OCI-LY1 (cell line): Measurements from ENCODE around the gene EPB41.

Experiments used
- EZH2 ChIP-seq: fragments of 200-600 bp; sonication (generic), shearing (Covaris generic); IDR thresholded peaks from 2 replicates; pipeline ENCODE4 v1.8.0; 2017; ENCODE audit warnings: borderline replicate concordance, mixed run types, mild to moderate bottlenecking, antibody characterized with exemption, low read length, moderate library complexity, mixed read lengths
- TF ChIP-seq, protein P1 (sequence below): fragments of 200-600 bp; sonication (generic), shearing (Covaris generic); IDR thresholded peaks from 2 replicates; pipeline ENCODE4 v1.5.1; 2017; ENCODE audit warnings: mild to moderate bottlenecking, antibody characterized with exemption, low read length, moderate library complexity, mixed read lengths

DNA sequence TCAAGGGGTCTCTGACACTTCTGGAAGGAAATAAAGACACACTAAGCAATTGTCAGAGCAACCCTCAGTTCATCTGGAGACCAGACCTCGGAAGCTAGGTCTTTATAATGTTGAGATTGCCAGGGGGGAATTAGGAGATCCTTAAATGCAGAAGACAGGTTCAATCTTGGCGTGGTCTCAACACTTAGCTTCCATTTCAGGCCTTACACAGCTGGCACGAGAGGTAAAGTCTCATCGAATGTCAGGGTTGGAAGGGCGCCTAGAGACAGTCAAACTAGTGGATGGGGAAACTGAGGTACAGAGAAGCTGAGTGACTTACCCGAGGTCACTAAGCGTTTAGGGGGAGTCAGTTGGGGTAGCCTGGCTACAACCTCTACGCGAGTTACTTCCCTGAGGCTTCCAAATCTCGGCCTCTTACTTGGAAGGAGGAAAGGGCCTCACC is 562 bp upstream of the EPB41 start:
- TF ChIP-seq, protein P1, sequence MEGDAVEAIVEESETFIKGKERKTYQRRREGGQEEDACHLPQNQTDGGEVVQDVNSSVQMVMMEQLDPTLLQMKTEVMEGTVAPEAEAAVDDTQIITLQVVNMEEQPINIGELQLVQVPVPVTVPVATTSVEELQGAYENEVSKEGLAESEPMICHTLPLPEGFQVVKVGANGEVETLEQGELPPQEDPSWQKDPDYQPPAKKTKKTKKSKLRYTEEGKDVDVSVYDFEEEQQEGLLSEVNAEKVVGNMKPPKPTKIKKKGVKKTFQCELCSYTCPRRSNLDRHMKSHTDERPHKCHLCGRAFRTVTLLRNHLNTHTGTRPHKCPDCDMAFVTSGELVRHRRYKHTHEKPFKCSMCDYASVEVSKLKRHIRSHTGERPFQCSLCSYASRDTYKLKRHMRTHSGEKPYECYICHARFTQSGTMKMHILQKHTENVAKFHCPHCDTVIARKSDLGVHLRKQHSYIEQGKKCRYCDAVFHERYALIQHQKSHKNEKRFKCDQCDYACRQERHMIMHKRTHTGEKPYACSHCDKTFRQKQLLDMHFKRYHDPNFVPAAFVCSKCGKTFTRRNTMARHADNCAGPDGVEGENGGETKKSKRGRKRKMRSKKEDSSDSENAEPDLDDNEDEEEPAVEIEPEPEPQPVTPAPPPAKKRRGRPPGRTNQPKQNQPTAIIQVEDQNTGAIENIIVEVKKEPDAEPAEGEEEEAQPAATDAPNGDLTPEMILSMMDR: no peak
- TF ChIP-seq EZH2: no peak
